Embryonic facial prominence (tissue), 1 donor: ENCODE results near the gene EPHA6.
"Not testable (repeated sequence)": the region's sequence is repeated elsewhere in the genome, so short reads cannot be mapped to it uniquely, and the experiment has no call there.

Experiments used
- DNase-seq: peaks from one replicate; pipeline ENCODE4 v3.0.0-alpha.2; 2016; ENCODE audit errors: extremely low spot score

EPHA6 gene

DNA sequence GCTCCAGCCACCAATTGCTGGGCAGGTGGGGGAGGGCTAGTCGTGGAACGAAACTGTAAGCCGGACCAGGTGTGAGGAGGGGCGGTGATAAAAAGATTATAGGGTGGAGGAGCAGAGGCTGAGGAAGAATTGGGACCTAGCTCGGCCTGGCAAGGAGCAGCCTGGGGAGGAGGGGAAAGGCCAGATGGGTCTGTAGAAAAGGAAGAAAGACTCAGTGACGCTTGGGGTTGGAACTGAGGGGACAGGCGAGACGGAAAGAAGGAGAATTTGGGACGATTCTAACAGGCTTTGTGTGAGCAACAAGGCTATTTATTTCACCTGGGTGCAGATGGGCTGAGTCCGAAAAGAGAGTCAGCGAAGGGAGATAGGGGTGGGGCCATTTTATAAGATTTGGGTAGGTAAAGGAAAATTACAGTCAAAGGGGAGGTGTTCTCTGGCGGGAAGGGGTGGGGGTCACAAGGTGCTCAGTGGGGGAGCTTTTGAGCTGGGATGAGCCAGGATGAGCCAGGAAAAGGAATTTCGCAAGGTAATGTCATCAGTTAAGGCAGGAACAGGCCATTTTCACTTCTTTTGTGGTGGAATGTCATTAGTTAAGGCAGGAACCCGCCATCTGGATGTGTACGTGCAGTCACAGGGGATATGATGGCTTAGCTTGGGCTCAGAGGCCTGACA, 462.6 kb downstream of the EPHA6 start:
- DNase-seq, result not testable (repeated sequence)

DNA sequence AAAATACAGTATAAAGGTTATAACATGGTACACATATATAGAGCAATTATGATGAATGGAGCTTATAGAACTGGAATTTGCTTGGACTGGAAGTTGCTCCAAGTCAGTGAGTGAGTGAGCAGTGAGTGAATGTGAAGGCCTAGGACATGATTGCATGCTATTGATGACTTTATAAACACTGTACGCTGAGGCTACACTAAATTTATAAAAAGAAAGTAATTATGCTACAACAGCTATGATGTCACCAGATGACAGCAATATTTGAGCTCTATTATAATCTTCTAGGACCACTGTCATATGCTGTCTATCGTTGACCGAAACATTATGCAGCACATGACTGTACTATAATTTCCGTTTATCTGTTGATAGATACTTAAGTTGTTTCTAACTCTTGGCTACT, 463.3 kb downstream of the EPHA6 start:
- no peak for DNase-seq

DNA sequence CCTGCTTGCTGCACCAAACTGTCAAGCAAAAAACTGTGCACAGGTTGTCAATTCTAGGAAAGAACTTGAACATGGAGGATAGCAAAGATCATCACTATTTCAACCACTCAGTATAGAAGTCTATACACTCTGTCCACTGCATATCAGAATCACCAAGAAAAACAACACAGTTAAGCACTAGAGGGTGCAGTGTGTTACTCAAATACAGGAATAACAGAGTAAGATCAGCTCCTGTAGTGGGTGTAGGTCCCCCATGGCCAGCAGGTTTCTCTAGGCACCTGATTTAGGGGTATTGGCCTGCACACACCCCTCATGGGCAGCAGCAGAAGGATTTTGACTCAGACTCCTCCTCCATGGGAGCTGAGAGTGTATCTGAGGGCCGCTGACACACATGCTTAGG, 464.1 kb downstream of the EPHA6 start:
- no peak for DNase-seq

DNA sequence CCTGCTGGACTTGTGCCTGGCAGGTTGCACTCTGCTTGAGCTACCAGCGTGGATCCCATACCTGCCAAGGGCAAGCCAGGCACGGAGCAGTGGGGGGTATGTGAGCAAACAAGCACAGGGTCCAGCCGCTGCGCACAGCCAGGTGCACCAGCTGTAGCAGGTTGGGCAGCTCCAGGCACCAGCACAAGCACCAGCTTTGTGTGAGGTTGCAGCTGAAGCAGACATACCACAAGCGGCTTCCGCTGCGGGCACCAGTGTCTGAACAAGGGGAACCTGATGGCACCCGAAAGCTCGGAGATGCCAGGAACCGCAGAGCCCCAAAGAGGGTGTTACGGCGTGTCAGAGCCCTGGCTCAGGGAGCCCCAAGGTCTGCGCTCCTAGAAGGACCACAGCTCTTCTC, 477.5 kb downstream of the EPHA6 start:
- DNase-seq, result no peak

DNA sequence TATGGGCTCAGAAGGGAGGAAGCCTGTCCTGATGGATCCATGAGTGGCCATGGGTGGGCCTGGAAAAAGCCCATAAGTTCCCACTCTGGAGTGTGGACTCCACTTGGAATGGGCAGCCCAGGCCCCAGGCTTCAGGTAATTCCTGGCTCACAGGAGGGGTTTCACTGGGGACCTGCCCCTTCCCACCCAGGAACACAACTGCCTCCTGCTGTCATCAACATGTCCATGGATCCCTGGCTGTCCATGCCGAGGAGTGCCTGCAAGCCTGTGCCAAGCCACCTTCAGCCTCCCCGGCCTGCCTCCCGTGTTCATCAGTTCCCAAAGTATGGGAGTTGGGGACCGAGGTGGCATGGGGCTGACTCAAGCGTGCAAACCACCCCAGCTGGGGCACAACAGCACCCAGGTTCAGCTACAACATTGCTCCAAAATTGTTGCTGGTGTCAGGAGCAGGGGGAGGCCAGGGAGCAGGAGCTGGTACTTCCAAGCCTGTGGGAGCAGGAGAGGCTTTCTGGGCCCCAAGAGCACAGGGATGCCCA, 479.3 kb downstream of the EPHA6 start:
- DNase-seq, result no peak

DNA sequence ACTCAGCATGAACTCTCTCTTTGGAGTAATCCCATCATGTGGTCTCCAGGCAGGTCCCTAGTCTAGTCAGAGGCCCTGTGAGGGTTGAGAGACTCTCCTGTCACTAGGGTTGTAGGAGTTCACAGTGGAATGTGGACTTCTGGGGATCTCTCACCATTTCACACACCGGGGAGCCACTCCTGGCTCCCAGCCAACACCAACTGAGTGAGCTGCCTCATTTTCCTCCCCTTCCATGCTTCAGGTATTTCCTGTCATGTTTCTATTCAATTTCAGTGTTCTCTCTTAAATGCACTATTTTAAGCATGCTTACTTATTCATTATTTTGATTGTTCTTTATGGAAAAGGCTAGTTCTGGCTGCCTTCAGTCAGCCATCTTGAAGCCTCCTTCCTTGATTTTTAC, 482.6 kb downstream of the EPHA6 start:
- DNase-seq, result no peak

DNA sequence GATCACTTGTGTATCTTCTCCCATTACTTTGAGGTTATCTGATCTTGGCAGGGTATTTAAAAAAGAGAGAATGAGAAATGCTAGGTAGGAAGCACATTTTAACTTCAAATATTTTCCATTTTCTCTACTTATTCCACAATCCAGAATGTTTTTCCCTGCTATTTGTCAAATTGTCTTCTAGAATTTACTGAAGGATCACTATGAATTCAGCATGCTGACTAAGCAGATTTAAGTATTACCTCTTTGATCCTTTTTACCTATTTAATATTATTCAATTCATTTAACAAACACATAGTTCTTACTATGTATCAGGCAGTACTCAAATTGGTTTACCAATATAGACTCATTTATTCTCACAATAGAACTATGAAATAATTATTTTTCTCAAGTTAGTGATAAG, 486.7 kb downstream of the EPHA6 start:
- DNase-seq, result no peak

DNA sequence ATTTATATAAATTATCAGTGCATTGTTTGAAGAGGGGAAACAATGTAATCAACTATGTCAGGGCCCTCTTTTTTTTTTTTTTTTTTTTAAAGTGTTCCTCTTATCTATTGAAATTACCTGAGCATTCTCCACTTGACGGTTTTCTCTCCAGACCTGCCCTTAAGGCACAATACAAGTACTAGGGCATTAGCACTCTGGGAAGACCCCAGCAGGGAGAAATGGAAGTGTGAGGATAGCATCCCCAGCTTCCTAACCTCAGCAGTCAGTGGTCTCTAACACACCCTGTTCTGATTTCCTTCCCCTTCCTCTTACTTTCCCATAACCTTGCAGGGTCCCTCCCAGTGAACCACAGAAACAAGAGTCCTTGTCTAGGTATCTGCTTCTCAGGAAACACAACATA, 491.8 kb downstream of the EPHA6 start:
- DNase-seq, result no peak

DNA sequence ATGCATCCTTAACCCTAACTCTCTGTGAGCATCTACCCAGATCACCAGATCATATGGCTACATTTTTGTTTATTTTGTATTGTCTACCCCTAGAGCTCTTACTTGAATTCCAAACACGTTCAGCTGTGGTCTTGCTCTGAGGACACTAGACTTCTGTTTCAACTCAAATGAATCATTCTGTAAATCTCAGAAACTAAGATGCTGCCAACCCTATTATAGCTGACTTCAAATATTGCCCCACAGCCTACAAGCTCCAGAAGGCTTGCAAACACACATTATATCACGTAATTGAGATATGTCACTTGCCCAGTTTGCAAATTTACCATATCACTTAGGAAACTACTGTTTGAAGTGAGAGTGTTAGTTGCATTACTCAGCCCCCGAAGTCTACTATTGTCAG, 524.0 kb downstream of the EPHA6 start:
- DNase-seq, result no peak

DNA sequence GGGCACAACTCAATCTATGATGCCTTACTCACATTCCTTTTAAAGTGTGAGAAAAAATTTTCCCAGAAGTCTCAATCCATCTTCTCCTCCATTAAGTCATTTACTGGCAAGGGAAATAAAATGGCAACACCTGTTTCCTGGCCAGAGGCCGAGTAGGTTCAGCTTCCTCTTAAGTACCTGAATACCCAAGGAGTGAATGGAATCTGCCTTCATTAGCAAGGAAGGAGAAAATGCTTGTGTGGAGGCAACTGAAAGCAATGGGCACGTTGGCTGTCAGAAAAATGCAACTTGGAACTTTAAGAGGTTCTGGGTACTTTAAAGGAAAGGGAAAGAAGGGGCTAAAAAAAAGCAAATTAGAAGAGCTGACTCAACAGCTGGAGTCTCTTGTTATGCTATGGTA, 526.5 kb downstream of the EPHA6 start:
- DNase-seq, result no peak

DNA sequence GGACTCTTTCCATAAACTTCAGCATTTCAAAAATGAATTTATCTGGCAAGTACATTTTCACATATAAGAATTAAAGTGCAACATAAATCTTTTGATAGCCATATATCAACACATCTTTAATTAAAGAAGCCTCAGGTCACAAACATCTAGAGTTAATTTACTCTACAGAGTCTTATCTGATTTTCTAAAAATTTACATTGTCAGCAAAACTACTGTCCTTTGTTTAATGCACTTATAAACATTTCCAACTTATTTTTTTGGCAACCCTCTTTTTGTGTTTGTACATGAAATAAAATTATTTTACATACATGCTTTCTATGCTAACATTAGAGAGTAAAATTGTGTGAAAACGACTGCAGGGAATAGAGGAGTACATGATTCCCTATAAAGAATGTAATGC, 533.4 kb downstream of the EPHA6 start:
- no peak for DNase-seq

DNA sequence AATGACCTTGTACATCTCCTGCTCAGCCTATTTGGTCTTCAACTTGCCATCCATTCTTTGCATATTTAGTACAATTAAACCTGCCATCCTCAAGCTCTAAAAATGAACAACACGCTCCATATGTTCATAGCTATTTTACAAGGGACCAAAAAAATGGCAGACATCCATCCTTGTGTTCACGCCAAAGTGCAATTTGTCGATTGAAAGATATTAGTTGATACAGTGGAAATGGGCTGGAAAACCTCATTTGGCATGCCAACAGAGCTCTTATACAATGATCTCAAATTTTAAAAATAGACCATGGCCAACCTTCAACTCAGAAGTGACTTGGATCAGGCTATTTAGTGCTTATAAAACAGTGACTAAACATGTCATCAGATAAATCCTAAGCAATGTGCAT, 536.6 kb downstream of the EPHA6 start:
- DNase-seq, result no peak

DNA sequence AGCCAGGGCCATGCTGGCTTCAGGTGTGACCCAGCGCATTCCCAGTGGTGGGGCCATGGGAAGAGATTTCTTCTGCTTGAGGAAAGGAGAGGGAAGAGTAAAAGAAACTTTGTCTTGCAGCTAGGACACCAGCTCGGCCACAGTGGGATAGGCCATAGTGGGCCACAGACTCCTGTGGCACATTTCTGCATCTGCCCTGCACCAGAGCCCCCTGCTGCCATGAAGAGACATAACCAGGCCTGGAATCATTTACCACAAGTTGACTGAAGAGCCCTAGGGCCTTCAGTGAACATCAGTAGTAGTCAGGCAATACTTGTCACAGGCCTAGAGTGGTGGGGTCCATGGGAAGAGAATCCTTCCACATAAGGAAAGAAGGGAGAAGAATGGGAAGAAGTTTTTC, 538.8 kb downstream of the EPHA6 start:
- DNase-seq, result no peak

DNA sequence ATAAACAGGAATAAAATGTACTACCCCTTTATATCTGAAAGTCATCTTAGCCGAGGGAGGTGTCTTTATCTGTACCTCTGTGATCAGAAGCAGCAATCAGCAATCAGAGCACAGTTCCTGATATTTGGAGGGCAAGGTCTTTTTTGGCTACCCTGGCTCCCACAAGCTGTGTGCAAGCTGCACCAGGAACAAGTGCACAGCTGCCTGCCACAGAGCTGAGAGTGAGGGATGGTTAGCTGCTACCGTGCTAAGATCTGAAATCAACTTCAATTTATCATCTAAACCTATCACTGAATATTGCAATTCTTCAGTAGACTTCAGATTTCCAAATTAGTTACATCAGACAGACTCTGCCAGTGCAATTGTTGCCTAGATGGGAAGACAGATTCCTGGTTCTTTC, 545.6 kb downstream of the EPHA6 start:
- no peak for DNase-seq

DNA sequence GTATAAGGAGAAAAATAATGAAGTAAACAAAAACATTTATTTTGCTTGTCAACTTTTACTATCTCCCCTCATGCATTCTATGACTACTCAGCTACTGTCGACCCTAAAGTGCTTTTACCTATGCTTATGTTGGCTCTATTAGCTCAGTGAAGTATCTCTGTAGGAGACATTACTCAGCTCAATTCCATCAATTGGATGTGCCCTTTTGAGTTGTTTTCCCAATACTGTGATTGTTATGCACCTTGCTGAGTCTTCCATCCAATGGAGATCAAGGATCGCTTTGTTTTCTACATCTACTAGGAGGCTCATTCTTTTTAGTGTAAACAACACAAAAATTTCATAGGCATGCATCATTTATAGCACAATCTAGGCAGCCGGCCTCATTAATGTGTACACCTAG, 546.4 kb downstream of the EPHA6 start:
- DNase-seq, result no peak

DNA sequence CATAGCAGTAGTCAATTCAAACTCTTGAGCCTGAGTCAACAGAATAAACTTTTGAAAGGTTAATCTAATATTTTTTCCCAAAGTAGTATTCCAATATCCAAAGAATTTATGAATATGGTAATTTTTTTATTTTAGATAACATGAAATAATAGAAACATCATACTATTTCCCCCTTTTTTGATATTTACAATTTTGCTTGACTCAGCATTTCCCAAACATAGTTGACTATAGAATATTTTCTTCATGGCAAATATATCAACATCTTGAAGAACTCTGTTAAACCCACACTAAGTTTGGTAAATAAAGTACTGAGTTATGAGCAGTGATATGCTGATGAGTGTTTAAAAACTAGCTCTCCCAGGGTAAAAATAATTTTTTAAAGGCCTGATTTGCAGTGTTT, 570.2 kb downstream of the EPHA6 start:
- no peak for DNase-seq

DNA sequence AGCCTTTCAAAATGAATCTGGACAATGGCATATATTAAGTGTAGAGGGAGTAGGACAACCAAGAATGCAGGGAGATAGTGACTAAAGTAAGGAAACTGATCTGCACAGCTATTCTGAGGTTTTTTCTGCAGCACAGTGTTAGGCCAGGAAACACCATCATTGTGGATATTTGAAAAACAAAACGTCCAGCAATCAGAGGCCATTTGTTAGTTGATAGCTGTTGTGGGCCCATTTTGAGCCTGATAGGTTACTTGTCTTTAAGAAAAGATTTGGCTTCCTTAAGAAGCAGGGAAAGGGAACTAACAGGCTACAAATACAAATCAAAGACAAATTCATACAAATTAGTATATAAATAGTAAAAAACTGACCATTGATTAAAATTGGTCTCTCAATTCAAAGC, 574.4 kb downstream of the EPHA6 start:
- no peak for DNase-seq

DNA sequence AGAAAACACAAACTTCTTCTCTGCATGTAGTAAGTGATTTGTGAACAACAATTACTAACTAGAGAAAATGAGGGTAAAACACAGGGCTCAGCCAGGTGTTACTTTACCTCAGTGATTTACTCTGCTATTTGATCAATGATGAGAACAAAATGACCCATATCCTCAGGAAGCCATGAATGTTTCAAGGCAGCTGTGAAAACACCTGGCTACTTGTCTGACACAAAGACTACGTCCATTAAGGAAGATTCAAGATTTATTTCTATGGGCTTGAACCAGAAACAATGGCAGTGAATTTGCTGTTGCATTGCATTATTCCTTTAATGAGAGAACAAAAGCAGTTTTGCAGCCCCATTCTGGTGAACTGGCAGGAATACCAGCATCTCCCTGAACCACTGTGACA, 575.5 kb downstream of the EPHA6 start:
- DNase-seq, result no peak

DNA sequence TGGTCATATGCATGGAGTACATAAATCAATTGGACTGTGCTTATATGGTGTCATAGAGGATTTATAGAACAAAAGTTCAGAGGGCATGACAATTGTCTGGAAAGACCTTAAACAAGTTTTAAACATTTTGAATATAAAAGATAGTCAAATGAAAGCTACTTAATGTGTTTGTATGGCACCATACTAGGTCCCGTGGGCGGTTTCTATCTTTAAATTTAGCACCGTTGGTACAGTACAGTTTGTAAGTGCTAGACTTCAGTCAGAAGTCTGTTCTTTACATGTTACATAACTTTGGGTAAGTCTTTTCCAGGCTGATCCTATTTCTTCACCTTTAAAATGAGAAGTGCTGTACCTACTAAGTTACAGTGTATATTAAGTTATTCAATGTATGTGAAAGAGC, 576.8 kb downstream of the EPHA6 start:
- DNase-seq, result no peak

DNA sequence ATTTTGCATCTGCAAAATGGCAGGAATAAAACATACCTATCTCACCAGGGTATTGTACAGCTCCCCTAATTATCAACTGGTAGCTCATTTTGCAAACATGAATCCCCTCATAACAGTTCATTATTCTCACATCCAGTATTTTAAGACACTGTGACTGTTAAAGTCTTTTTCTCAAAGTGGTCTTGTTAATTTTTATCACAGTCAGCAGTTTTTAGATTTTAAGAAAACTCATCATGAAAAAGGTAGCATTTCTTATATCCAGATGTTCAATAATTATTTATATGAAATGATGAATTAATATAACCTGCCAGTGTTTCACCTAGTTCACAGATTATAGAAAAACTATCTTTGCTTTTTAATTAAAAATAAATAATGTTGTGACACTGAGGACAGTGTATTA, 595.2 kb downstream of the EPHA6 start:
- no peak for DNase-seq

DNA sequence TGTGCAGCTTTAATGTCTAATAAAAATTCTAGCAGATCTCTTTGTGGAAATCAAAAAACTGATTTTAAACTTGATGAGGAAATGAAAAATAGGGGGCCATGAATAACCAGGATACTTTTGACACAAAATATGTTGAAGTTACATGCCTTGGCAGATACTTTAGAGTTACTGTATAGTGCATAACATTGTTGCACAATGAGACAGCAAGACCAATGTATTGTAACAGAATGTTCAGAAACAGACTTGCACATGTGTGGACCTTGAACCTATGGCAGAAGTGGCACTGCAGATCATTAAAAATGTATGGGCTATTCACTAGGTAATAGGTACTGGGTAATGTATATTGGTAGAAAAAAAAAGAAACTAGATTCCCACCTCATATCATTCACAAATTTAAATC, 607.2 kb downstream of the EPHA6 start:
- DNase-seq, result no peak

DNA sequence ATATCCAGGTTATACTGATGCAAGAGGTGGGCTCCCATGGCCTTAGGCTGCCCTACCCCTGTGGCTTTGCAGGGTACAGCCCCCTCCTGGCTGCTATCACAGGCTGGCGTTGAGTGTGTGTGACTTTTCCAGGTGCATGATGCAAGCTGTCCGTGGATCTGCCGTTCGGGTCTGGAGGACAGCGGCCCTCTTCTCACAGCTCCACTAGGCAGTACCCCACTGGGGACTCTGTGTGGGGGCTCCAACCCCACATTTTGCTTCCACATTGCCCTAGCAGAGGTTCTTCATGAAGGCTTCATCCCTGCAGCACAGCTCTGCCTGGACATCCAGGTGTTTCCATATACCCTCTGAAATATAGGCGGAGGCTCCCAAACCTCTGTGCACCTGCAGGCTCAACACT, 610.6 kb downstream of the EPHA6 start:
- DNase-seq, result no peak

DNA sequence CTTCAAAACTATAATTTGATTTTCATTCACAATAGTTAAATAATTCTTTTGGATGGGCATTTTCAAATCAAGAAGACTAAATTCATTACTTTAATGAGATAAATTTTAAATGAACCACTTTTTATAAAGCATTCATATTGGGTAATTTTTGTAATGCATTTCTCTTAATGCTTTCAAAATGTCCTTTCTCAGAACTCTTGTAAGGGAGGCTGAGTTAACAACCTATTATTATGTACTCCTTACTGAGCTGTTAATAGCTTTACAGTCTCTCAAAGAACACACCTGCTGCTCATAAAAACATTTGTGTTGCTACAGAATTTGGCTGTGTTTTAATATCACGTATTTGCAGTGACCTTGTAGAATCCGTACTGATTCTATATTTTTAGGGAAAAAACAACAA, 616.2 kb downstream of the EPHA6 start:
- no peak for DNase-seq

DNA sequence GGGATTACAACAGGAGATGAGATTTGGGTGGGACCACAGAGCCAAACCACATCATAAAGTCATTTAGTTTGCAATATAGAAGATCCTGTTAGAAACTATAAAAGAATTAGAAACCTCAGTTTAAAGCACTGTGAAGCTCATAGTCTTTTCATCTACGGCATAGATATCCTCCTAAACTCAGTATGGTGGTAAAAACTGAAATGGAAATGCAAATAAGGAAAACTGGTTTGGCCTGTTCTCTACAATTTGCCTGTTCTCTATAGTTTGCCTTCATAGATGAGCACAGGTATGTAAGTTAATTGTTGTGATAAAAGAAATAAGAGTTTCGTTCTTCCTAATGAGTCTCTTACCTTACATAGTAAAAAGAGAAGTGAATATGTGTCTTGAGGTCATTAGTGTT, 618.5 kb downstream of the EPHA6 start:
- no peak for DNase-seq
